AG04449 (cell line): ENCODE results near the gene CUL3.

Experiments
- CTCF ChIA-PET: fragments of 350-600 bp; formaldehyde crosslinking; extraction: SDS; loops from one replicate; lab custom pipeline; 2021; ENCODE audit warnings: antibody characterized with exemption; lab: Yijun Ruan, JAX
- POLR2A ChIA-PET: fragments of 400-600, 350-600 bp; formaldehyde crosslinking; extraction: SDS; loops from one replicate; lab custom pipeline; 2020; ENCODE audit warnings: antibody characterized with exemption, inconsistent platforms; lab: Yijun Ruan, JAX
- DNase-seq: peaks from one replicate; pipeline ENCODE4 v3.0.0-alpha.2; 2010; ENCODE audit warnings: low read depth, low spot score
- H3K4me3 ChIP-seq: 2 replicates; pipeline ENCODE4 v1.5.1; 2011; ENCODE audit warnings: low read depth, mild to moderate bottlenecking, control low read depth, low read length
- CTCF ChIP-seq: IDR thresholded peaks from one replicate; pipeline ENCODE4 v1.5.1; 2011; ENCODE audit warnings: mild to moderate bottlenecking, moderate library complexity, low read length, control low read depth, inconsistent platforms; ENCODE audit not compliant: insufficient read depth; ENCODE audit errors: missing control alignments

Gene CUL3

GRCh38 chr2:224555823-224556366 is 29.3 kb downstream of the CUL3 start:
- TF ChIP-seq CTCF = no peak
- POLR2A ChIA-PET = no interaction called here
- no peak overlapping the region for H3K4me3 ChIP-seq
- CTCF ChIA-PET = no interaction called here
- DNase-seq = no peak

- no peak overlapping the region for H3K4me3 ChIP-seq
- no peak for TF ChIP-seq CTCF
- no peak for DNase-seq
- ChIA-PET CTCF (no interaction called here), POLR2A (no interaction called here)
These were observed 32.4 kb downstream of the CUL3 start for GRCh38 chr2:224552771-224553170.

- POLR2A ChIA-PET = no interaction called here
- no peak for DNase-seq
- TF ChIP-seq CTCF = no peak
- H3K4me3 ChIP-seq = no peak overlapping the region
- CTCF ChIA-PET = no interaction called here
These were observed 33.5 kb downstream of the CUL3 start for GRCh38 chr2:224551693-224552092.

GRCh38 chr2:224546926-224547325 is 38.2 kb downstream of the CUL3 start:
- no peak for DNase-seq

GRCh38 chr2:224545884-224546644 is 39.1 kb downstream of the CUL3 start:
- CTCF ChIA-PET = interaction anchor here (0.9 to 1.4 kb wide), 4 partner anchors 9 to 37 kb away, joined by 3 to 4 read pairs (median 4); no protein-coding TSS in a partner anchor
- POLR2A ChIA-PET = interaction anchor here (0.6 kb wide), 1 partner anchor 616 kb away, joined by 3 read pairs; no protein-coding TSS in a partner anchor
- H3K4me3 ChIP-seq = no peak overlapping the region
- no peak for TF ChIP-seq CTCF
- DNase-seq = peak; percentile 51

More at GRCh38 chr2:224546926-224547325, 38.2 kb downstream of the CUL3 start:
- no peak for TF ChIP-seq CTCF
- CTCF ChIA-PET = interaction anchor here (1.3 to 2.0 kb wide), 3 partner anchors 10 to 18 kb away, joined by 3 to 5 read pairs (median 4); no protein-coding TSS in a partner anchor
- POLR2A ChIA-PET = no interaction called here
- H3K4me3 ChIP-seq = no peak overlapping the region

GRCh38 chr2:224543939-224544338 is 41.2 kb downstream of the CUL3 start:
- ChIA-PET CTCF (no interaction called here), POLR2A (no interaction called here)
- no peak for TF ChIP-seq CTCF
- DNase-seq = no peak
- no peak overlapping the region for H3K4me3 ChIP-seq
